ENCODE data around the gene IL17F. TPM values are rescaled to one million over a fixed set of nuclear protein-coding genes. Genes with fewer than 3 reads are reported as not detected.

Gene IL17F
- total RNA-seq, 1 experiment from 2014 or later, result not detected

- CTCF ChIA-PET, result interaction anchor here (1.9 kb wide), 1 partner anchor 117 kb away, joined by 6 read pairs; no protein-coding TSS in a partner anchor
- H3K9me2 ChIP-seq (ENCODE audit: insufficient read depth), result no peaks in the 10 kb centered on the region
- H3K36me3 ChIP-seq (ENCODE audit: control insufficient read depth in 1 of 2, insufficient read depth in 2 of 2, low read length in 2 of 2), result peaks cover 44 to 53% of the 10 kb centered on the region in 2 experiments
- intact Hi-C loops (cut with micrococcal nuclease), result loop anchor here (10.0 kb wide), 2 partner anchors 232 to 312 kb away; no protein-coding TSS in a partner anchor
- H3K79me2 ChIP-seq (ENCODE audit: insufficient read depth, low read length), result peaks cover 64% of the 10 kb centered on the region
- ATAC-seq, result no peak
- peak overlapping the region; percentile 97 for H3K9ac ChIP-seq (ENCODE audit: low read length)
- POLR2A ChIA-PET, result interaction anchor here (1.0 to 1.4 kb wide), 2 partner anchors 17 to 108 kb away, joined by 3 read pairs; no protein-coding TSS in a partner anchor
- H3K4me3 ChIP-seq (replicated peaks in 1 of 2; ENCODE audit: low read depth in 1 of 2, low read length in 2 of 2), result peak overlapping the region; percentile 88 to 92
- H2AFZ ChIP-seq (ENCODE audit: low read depth, low read length, poor library complexity, severe bottlenecking), result no peak overlapping the region
- no peak for DNase-seq (ENCODE audit: low read depth, low spot score)
- peaks cover 4 to 22% of the 10 kb centered on the region in 2 experiments; a peak in 3 of 4 replicates for H3K4me1 ChIP-seq (ENCODE audit: control insufficient read depth in 1 of 2, insufficient read depth in 2 of 2, low read length in 2 of 2)
- RAD21 ChIA-PET (ENCODE audit: low non-redundant PET in 1 of 2, low total read pairs in 2 of 2, uncharacterized antibody in 2 of 2, unreplicated experiment in 2 of 2), result no interaction called here
- peak overlapping the region; percentile 69 for H3K4me2 ChIP-seq (ENCODE audit: low read length)
- H3K27me3 ChIP-seq (ENCODE audit: insufficient read depth, low read length), result no peaks in the 10 kb centered on the region
- H4K20me1 ChIP-seq (ENCODE audit: insufficient read depth), result peaks cover 26% of the 10 kb centered on the region; the same call in 1 of the 2 replicates
- TF ChIP-seq CTCF (IDR thresholded peaks at IDR 0.05 in 2 of 3, conservative IDR thresholded peaks at IDR 0.05 in 1 of 3; ENCODE audit: borderline replicate concordance in 1 of 3, insufficient read depth in 1 of 3, low read depth in 2 of 3, low read length in 2 of 3) (no peak), SIN3A (IDR thresholded peaks at IDR 0.05; ENCODE audit: low read depth) (no peak)
- no peaks in the 10 kb centered on the region for H3K9me3 ChIP-seq (ENCODE audit: control insufficient read depth in 1 of 2, insufficient read depth in 1 of 2, low read depth in 1 of 2, low read length in 2 of 2)
- no TSS peak for BruUV-seq (replicated peaks)
- H3K27ac ChIP-seq (ENCODE audit: low read depth, low read length), result no peak overlapping the region
These were observed 38.8 kb upstream of the IL17F start for GRCh38 chr6:52283111-52283510.

- Histone ChIP-seq H3K79me2 (ENCODE audit: insufficient read depth, low read length) (peaks cover 93% of the 10 kb centered on the region), H3K4me3 (replicated peaks in 1 of 2; ENCODE audit: low read depth in 1 of 2, low read length in 2 of 2) (no peak overlapping the region), H3K4me1 (ENCODE audit: control insufficient read depth in 1 of 2, insufficient read depth in 2 of 2, low read length in 2 of 2) (no peaks in the 10 kb centered on the region), H4K20me1 (ENCODE audit: insufficient read depth) (peaks cover 35% of the 10 kb centered on the region; the same call in 1 of the 2 replicates), H3K9me2 (ENCODE audit: insufficient read depth) (no peaks in the 10 kb centered on the region), H3K9me3 (ENCODE audit: control insufficient read depth in 1 of 2, insufficient read depth in 1 of 2, low read depth in 1 of 2, low read length in 2 of 2) (no peaks in the 10 kb centered on the region), H3K27me3 (ENCODE audit: insufficient read depth, low read length) (no peaks in the 10 kb centered on the region), H3K9ac (ENCODE audit: low read length) (no peak overlapping the region), H3K27ac (ENCODE audit: low read depth, low read length) (no peak overlapping the region), H2AFZ (ENCODE audit: low read depth, low read length, poor library complexity, severe bottlenecking) (no peak overlapping the region), H3K4me2 (ENCODE audit: low read length) (no peak overlapping the region), H3K36me3 (ENCODE audit: control insufficient read depth in 1 of 2, insufficient read depth in 2 of 2, low read length in 2 of 2) (peaks cover 81 to 93% of the 10 kb centered on the region in 2 experiments)
- CTCF ChIA-PET, result no interaction called here
- DNase-seq (ENCODE audit: low read depth, low spot score), result no peak
- RAD21 ChIA-PET (ENCODE audit: low non-redundant PET in 1 of 2, low total read pairs in 2 of 2, uncharacterized antibody in 2 of 2, unreplicated experiment in 2 of 2), result no interaction called here
- no peak for TF ChIP-seq EGR1 (IDR thresholded peaks at IDR 0.05; ENCODE audit: low read depth)
- TF ChIP-seq EZH2phosphoT487 (IDR thresholded peaks at IDR 0.05; ENCODE audit: borderline replicate concordance), result no peak
- TF ChIP-seq CTCF (IDR thresholded peaks at IDR 0.05 in 2 of 3, conservative IDR thresholded peaks at IDR 0.05 in 1 of 3; ENCODE audit: borderline replicate concordance in 1 of 3, insufficient read depth in 1 of 3, low read depth in 2 of 3, low read length in 2 of 3), result no peak
- no peak for TF ChIP-seq YY1 (IDR thresholded peaks at IDR 0.05; ENCODE audit: extremely low read depth, insufficient replicate concordance, low read depth, low read length)
- no peak for TF ChIP-seq MAX (IDR thresholded peaks at IDR 0.05)
- TF ChIP-seq RAD21 (IDR thresholded peaks at IDR 0.05; ENCODE audit: low read depth), result no peak
- TF ChIP-seq CBX3 (IDR thresholded peaks at IDR 0.05; ENCODE audit: low read depth), result no peak
- TF ChIP-seq REST (IDR thresholded peaks at IDR 0.05; ENCODE audit: low read depth), result no peak
- TF ChIP-seq TCF7L2 (IDR thresholded peaks at IDR 0.05; ENCODE audit: borderline replicate concordance, extremely low read depth, insufficient read depth, insufficient read length), result no peak
- intact Hi-C loops (cut with micrococcal nuclease), result no loop called here
- POLR2A ChIA-PET, result no interaction called here
- no peak for ATAC-seq
- no TSS peak for BruUV-seq (replicated peaks)
These were observed 31.8 kb upstream of the IL17F start for GRCh38 chr6:52276130-52276529.
